ENCODE results near the gene MREG.
"Not testable (repeated sequence)": the region's sequence is repeated elsewhere in the genome, so short reads cannot be mapped to it uniquely, and the experiment has no call there.

MREG gene

GRCh38 chr2:215957354-215958122, 55.8 kb downstream of the MREG start:
- not testable (repeated sequence) for FAIRE-seq

- no peak for FAIRE-seq
These were observed 60.3 kb downstream of the MREG start for GRCh38 chr2:215952860-215953637.

GRCh38 chr2:215951558-215951957, 61.8 kb downstream of the MREG start:
- FAIRE-seq: no peak

GRCh38 chr2:215949991-215950404, 63.4 kb downstream of the MREG start:
- peak; percentile 58 for FAIRE-seq

- FAIRE-seq: no peak
These were observed 65.3 kb downstream of the MREG start for GRCh38 chr2:215948051-215948450.

- FAIRE-seq: no peak
These were observed 66.8 kb downstream of the MREG start for GRCh38 chr2:215946586-215946985.

- FAIRE-seq: no peak
These were observed 71.2 kb downstream of the MREG start for GRCh38 chr2:215942194-215942593.

- no peak for FAIRE-seq
These were observed 71.6 kb downstream of the MREG start for GRCh38 chr2:215941726-215942125.

GRCh38 chr2:215940645-215941184, 72.6 kb downstream of the MREG start:
- no peak for FAIRE-seq

- no peak for FAIRE-seq
These were observed 76.2 kb downstream of the MREG start for GRCh38 chr2:215937190-215937589.

- no peak for FAIRE-seq
These were observed 80.2 kb downstream of the MREG start for GRCh38 chr2:215933151-215933550.

- peak; percentile 19 for FAIRE-seq
These were observed 82.0 kb downstream of the MREG start for GRCh38 chr2:215931256-215931903.

GRCh38 chr2:215930505-215931253, 82.7 kb downstream of the MREG start:
- FAIRE-seq: no peak

- no peak for FAIRE-seq
These were observed 83.6 kb downstream of the MREG start for GRCh38 chr2:215929602-215930335.

GRCh38 chr2:215928086-215928485, 85.3 kb downstream of the MREG start:
- FAIRE-seq: no peak

- not testable (repeated sequence) for FAIRE-seq
These were observed 86.4 kb downstream of the MREG start for GRCh38 chr2:215926992-215927391.

- no peak for FAIRE-seq
These were observed 91.5 kb downstream of the MREG start for GRCh38 chr2:215921895-215922294.

GRCh38 chr2:215920244-215921100, 92.9 kb downstream of the MREG start:
- no peak for FAIRE-seq

- FAIRE-seq: no peak
These were observed 93.6 kb downstream of the MREG start for GRCh38 chr2:215919624-215920243.

GRCh38 chr2:215918901-215919599, 94.3 kb downstream of the MREG start:
- FAIRE-seq: no peak
